Amygdala (tissue), 56 donors: ENCODE results near the gene PRKN.

Experiments used
- DNase-seq, 56 donors: peaks; one replicate each; lab custom pipeline; 2025; lab: John Stamatoyannopoulos, UW

PRKN gene

DNA sequence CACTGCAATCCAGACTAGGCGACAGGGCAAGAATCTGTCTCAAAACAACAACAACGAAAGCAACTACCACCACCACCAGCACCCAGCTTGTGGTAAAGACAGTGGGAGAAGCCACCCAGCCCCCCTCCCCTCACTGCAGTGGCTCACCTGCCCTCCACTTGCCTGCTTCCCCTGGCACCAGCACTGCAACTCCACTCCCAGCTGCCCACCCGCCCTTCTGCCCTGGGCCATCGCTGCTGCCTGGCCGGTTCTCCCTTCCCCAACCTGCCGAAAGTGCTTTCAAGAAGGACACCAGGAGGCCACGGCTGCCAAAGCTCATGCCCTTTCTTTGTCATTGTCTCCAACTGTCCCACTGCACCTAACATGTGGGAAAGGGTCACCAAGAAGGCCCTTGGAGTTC lies 1359.1 kb downstream of the PRKN start:
- DNase-seq: no peak

DNA sequence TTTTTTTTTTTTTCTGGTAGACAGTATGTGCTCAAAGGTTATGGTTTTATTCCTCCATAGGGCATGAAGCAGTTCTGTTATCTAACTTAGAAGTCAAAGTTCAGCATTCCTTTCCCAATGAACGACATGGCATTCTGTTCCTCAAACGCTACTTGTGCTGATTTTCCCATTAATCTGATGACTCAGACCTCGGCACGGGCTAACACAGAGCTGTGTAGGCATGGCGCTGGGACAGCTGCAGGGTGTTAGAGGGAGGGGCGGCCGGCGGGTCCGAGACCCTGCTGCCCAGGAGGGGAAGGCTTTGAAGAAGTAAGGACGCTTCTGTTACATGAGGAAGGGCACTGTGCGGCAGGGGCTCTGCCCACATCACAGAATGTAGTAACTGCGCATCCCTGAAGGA lies 1360.1 kb downstream of the PRKN start:
- peak in 12 of 56 donors; percentile 10 to 45 (median 24) for DNase-seq

DNA sequence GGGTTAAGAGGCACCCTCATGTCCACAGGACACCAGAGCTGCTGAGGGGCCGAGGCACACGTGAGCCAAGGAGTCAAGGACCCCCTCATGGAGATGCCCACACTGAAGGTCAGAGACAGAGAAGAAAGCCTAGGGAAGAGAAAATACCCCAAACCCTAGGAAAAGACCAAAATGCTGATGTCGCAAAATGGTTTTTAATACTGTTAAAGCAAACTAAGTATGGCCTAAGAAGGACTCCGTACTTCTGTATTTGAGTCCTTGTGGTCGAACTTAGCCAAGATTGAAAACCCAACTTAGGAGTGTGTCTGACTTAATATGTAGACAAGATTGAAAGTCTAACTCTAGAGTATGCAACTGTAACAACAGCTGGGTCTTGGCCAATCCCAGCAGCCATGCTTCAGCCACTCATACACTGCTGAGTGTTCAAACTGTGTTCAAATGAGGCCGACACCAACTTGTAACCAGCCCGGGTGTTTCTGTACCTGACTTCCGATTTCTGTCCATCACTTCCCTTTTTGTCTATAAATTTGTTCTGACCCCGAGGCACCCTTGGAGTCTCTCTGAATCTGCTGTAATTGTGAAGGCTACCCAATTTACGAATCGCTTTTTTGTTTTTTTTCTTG lies 1361.2 kb downstream of the PRKN start:
- DNase-seq: no peak

DNA sequence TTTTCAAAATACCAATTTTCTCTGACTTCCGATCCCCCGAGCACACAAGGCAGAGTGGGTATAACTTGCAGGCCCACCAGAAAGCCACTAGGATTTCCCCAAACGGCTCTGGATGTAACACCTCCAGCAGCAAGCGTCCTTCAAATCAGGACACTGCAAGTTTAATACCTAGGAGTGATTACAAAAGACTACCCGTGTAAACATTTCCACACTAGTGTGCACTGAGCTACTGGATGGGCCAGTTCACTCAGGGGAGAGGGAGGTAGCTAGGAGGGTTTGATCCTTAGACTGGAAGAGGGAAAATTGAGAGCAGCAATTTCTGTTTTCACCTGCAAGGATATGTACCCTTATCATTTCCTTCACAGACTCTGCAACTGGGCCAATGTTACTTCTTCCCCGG lies 1361.9 kb downstream of the PRKN start:
- DNase-seq: no peak

DNA sequence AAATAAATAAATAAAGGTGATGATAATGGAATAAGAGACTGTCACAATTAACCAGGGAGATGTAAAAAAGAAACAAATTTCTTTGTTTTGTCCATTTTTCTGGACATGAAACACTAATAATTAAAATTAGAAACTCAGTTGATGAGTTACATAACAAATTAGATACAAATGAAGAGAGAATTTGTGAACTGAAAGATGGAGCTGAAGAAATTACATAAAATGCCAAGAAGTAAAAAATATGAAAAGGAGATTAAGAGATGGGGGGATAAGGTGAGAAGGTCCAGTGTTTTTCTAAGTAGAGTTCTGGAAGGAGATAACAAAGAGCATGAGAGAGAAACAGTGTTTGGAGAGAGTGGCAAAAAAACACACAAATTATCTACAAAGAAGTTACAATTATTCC lies 1364.3 kb downstream of the PRKN start:
- DNase-seq: no peak

DNA sequence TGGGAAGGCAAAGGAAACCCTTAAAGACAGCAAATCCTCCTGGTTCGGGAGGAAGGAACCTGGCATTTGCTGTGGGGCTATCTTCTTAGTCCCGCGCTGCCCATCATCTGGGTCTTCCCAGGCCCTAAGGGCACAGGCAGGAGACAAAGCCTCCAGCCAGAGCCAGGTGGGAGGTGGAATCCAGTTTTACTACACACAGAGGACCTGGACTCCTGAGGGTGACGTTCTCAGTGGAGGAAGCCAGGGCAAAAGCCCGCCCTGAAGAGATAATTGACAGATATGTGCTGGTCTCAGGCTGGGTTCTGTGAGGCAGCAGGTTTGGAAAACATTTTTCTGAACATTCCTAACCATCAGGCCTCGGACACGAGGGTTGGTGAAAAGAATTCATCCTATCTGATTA lies 1365.3 kb downstream of the PRKN start:
- no peak for DNase-seq

DNA sequence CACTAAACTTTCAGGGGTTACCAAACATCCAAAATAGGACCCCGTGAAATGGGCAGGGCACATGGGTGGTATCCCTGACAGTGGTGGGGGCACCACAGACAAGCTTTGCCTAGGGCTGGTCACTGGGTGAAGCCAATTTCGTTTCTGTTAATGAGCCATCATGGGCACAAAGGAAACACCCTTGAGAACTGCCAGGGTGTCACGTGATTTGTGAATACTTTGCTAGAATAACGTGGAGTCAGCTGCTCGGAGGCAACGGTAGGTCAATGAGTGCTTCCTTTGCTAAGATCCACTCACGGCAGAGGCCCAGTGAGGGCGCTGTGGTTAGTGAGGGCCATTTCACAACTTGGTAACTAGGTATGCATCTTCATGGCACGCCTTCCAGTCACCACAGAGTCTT lies 1366.0 kb downstream of the PRKN start:
- no peak for DNase-seq

DNA sequence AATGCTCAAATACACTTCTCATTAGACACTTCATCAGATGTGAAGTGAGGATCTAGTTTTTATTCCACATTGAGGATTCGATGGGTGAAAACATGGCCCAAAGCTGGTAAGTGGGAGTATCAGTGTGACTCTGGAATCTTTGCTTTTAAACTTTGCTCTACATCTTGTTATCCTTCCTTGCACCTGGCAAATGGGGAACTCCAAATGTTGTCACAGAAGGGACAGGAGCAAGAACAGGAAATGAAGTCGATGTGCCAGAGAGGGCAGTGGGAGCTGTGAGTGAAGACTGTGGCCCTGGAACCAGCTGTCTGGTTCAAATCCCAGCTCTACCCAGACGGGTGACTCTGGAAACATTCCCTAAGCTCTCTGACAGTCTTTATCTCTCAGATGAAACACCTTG lies 1367.0 kb downstream of the PRKN start:
- no peak for DNase-seq

DNA sequence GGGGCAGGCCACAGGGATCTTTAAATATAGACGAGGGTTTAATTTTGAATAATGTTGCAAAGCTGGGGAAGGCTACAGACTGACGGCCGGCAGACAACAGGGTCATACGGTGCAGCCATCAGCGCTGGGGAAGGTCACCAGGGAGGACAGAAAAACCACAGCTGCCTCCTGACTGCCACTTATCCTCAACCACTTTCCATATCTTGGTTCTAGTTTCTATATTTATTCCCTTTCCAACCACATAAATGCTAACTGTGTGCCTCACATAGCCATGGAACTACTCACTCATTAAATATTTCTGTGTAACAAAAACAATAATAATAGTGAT lies 1368.0 kb downstream of the PRKN start:
- DNase-seq: no peak

DNA sequence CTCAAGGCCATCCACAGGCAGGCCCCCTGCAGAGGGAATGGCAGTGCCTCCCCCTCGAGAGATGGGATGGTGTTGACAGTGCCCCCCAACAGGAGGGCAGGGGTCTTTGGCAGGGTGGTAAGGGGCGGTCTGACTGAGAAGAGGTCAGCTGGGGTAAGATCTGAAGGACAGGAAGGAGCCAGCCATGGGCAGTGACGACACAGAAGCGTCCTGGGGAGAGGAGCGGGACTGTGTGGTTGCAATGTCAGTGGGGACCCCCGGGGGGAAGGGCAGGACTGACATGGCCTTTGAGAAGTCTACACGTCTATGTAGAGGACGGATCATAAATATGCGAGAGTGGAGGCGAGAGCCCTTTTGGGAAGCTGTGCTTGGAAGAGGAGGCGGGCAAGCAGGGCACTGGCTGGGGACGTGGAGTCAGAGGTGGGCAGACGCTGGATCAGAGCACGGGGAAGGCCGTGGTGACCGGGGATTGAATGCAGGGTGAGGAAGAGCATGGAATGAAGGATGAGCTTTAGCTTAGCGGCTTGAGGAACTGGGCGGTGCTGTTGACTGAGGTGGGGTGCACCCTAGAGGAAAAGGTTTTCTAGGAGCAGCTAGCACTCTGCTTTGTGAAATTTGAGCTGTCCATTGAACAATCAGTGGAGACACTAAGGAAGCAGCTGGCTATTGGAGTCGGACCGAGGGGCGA lies 1371.3 kb downstream of the PRKN start:
- DNase-seq: no peak

DNA sequence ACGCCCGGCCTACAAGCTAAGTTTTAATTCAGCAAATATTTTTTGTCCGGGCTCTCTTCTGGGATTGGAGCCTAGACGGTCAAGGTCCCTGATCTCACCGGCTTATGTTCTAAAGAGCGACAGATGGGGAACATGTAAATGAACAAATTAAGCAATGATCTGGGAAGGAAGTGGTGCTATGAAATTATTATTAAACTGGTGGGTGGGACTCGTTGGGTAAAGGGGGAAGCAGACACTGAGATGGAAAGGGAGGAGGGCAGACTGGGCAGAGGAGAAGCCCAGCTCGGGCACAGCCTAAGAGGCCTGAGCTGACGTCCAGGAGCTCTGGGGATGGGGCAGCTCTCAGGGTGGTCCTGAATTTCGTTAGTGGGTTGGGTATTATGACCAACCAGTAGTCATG lies 1371.9 kb downstream of the PRKN start:
- DNase-seq: no peak

DNA sequence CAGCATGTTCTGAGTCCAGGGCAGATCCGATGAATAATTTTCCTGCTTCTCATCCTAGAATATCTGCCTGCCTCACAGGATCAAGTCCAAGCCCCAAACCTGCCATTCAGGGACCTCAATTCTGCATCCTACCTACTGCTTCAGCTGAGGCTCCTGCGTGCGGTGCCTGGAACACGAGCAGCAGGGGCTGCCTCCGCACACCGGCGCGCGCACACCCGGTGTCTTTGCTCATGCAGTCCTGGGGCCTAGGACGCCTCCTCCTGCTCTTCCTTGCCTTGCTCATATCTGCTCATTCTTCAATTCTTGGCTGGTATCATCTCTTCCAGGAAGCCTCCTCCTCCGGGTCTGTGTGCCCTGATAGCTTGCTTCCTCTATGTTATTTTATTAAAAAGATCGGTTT lies 1372.6 kb downstream of the PRKN start:
- DNase-seq: no peak

DNA sequence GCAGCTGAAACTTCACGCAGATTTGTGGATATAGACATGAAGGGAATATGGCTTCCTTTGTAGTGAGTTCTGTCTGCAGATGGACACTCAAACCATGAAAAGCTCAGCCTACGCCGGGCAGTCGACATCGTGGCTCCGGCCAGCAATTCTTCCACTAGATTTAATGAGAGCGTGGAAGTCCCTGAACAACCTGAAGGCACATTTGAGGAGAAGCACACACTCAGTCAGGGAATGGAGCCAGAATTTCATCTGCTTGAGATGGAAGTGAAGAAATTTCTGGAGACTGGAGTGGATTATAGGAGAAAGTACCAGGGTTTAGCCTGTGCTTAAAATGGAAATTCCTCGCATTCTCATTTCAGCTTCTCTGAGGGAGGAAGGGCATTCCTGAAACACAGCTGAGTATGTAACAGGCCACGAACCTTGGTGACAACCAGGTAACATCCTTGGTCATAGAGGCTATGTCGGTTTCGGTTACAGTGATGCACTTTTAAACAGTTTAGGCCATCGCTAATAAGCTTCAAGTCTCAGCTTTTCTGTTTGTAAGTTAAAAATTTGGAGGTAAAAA lies 1373.2 kb downstream of the PRKN start:
- DNase-seq: peak in 3 of 56 donors; percentile 21 to 28 (median 22)

DNA sequence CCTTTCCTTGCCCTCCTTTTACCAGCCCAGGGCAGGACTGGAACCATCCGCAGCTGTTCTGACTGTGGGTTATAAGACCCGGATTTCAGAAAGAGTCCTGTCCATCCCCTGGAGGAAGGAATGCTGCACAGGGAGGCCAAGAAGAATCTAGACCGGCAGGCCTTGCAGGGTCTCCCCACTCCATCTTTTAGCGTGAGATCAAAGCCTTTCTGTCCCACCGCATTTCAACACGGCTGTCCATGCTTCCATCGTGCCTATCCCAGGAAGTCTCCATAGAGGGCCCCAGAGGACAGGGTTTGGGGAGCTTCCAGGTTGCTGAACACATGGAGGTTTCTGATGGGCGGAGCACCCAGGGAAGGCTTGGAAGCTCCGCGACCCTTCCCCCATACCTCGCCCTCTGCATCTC lies 1374.4 kb downstream of the PRKN start:
- peak in 18 of 56 donors; percentile 16 to 59 (median 34) for DNase-seq

DNA sequence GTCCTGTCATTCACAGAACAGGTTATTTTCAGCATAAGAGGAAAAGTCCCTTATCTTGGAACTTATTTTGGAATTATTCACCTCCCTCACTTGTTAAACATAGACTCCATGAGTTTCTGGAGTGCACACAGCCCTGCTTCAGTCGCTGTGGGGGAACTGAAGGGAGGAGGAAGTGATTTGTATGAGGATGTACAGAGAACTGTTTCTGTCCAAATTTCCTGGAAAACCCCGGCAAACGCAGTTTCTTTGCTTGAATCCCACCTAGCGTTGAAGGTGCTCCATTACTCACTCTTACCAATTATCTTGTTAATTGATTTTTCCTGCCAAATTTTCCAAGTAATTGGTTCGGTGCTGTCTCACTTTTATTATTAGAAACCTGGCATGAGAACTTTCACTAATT lies 1375.7 kb downstream of the PRKN start:
- DNase-seq: no peak

DNA sequence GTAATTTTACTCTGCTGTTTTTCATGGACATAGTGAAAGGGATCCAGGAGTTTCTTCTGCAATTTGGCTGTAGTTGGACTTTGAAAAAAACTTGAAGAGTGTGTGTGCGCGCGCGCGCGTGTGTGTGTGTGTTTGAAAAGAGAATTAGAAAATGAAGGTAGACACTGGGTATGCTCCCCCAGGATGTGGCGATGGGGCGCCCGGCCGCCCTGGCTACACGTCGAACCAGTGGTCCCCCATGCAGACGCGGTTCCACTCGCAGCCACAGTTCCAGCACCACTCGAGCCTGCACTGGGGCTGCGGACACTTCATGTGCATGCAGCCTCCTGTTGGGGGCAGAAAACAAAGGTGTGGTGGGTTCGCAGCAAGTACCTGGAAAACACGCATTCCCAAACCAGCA lies 1377.7 kb downstream of the PRKN start:
- no peak for DNase-seq

DNA sequence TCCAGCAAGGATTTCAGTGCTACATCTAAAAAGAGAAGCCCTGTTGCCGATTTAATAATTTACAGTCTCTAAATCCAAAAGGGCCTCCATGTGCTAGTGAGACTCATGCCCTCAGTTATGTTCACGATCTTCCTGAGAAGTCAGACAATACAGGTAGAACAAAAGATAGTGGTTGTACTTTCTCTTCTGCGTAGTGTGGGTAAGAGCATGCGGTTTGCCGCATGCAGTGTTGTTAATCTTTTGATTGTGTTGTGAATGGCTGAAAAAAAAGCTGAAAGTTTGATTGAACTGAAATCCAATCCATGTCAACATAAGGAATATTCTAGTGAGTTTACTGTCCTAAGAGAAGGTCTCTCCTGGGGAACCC lies 1379.0 kb downstream of the PRKN start:
- DNase-seq: no peak

DNA sequence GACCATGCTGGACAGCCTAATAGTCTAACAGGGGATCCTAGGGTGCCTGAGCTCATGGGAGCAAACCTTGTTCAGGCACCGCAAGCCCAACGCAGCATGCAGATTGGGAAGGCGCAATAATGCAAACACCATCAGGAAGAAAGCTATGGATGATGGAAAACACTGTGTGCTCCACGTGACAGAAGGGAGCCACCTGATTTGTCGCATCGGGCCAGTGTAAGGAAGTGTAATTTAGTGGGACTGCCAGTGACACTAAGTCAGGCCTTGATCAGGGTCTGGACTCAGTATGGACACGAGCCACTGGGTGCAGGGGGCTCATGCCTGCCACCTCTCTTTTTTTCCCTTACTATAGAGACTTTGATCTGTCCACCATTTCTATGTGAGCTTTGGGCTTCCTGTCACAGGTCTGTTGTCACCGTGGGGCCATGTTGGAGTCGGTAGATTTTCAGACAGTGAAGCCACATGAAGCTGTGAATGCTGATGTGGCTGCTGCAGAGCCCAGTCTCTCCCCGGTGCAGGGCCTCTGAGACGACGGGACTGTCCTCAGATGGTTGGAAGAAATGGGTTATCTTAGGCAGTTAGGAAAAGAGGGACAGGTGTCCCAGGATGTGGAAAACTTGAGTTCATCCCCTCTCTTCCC lies 1379.5 kb downstream of the PRKN start:
- no peak for DNase-seq

DNA sequence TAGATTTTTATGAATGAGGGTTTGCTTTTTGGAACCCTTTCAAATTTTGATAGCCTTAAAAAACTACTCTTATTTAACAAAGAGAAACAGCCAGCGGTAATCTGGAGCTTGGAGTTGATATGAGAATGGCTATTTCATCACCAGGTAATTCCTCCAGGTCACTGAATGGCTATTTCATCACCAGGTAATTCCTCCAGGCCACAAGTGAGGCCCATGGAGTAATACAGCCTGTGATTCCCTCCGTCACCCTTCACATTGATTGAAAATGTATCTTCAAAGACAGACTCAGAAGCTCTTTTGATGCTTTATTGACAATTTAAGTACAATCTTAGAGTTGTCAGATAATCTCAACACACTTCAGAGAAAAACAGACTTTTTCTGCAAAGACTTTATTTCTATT lies 1380.4 kb downstream of the PRKN start:
- no peak for DNase-seq

DNA sequence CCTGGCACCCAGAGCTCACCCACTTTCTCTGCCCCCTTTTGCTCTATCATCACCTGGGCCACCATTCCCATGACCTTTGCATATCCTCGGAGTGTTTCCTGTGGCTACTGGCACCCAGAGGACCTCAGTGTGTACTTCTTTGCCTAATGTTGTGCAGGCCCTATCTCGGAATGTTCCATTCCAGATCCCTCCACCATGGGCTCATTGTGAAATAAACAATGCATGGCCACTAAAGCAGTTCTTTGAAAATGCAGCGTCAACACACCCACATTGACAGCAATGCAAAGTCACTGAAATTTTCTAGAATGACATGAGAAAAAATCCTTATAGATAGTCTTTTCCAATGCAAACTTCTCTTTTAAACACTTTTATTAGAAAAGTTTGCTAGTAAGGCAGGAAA lies 1380.8 kb downstream of the PRKN start:
- no peak for DNase-seq

DNA sequence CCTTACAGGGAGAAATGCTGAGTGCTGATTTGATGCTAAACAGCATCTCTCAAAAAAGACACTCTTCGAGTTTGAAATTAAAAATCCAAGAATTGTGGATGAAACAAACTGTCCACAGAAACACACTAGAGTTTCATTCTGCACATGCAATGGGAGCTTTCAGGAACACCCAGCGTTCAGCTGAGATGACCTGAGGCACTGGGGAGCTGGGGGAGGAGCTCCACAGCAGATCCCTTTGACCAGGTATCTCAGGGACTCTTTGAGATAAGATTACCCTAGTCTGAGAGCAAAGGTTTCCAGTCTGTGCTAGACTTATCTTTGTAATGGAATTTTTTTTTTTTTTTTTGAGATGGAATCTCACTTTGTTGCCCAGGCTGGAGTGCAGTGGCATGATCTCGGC lies 1382.9 kb downstream of the PRKN start:
- DNase-seq: no peak

DNA sequence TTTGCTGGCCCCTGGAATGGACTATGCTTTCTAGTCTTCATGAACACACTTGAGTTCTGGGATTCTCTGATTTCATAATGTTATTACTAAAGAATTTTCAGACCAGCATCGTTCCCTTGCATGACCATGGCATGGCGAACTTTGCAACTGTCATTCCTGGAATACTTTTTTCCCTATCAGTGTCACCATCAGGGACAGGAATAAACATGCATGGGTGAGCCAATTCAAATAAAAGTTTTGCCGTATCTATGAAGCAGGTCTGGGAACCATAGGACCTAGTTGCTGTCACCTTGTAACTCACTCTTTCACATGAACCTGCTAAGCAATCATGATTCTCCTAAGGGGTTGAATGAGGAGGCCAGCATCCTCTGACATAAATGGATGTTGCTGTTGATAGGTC lies 1385.5 kb downstream of the PRKN start:
- no peak for DNase-seq
